ENCODE results near the gene RXRA. TPM values are rescaled to one million over a fixed set of nuclear protein-coding genes. Genes with fewer than 3 reads are reported as not detected.

RXRA gene
- total RNA-seq, 1 donor from 2014 or later: 22.8 TPM

- intact Hi-C loops (cut with micrococcal nuclease): loop anchor here (10.0 kb wide), 2 partner anchors 75 to 155 kb away; partner anchors contain the start of gene RNU6ATAC
- Mint-ChIP-seq H3K4me1 (ENCODE audit: low read depth) (peaks cover 2% of the 10 kb centered on the region), H3K9me3 (no peaks in the 10 kb centered on the region), H3K27me3 (ENCODE audit: low read depth) (peaks cover 14% of the 10 kb centered on the region), H3K4me3 (ENCODE audit: low read depth) (no peak overlapping the region), H3K27ac (no peak overlapping the region), H3K36me3 (ENCODE audit: low read depth) (no peaks in the 10 kb centered on the region)
- no peak for DNase-seq (ENCODE audit: low spot score)
Observed at GRCh38 chr9:134319306-134320125, 6.7 kb upstream of the RXRA start.

DNA sequence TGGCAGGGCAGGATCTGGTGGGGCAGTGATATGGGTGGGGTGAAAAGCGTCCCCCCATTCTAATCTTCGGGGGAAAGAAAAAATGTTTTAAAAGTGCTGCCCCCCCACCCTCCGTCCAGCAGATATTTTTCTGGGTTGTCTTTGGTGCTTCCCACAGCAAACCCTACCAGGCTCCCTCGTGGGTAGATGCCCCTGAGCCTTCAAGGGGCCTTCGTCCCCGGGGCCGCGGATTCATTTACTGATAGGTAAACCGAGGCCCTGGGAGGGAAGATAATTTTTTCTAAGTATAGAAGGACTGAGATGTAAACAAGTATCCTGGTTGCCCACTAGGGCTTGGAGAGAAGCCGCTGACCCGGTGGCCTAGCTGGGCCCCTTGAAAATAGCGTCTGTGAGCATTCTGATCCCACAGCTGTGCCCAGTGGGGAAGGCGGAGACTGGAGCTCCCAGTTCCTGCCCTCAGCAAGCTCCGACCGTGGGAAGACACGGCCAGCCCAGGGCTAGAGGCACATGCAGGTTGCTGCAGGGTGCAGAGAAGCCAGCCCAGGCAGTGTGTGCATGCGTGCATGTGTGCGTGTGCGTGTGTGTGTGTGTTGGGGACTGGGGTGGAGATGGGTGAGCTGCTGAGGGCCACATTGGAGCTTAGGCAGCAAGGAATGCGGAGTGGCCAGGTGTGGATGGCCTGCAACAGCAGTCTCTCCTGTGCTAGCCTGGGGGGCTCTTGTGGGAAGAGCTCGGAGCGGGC lies 6.0 kb upstream of the RXRA start:
- intact Hi-C loops (cut with micrococcal nuclease): loop anchor here (10.0 kb wide), 2 partner anchors 75 to 155 kb away; partner anchors contain the start of gene RNU6ATAC
- Mint-ChIP-seq H3K27me3 (ENCODE audit: low read depth) (peaks cover 17% of the 10 kb centered on the region), H3K4me1 (ENCODE audit: low read depth) (peaks cover 4% of the 10 kb centered on the region), H3K9me3 (no peaks in the 10 kb centered on the region), H3K27ac (no peak overlapping the region), H3K36me3 (ENCODE audit: low read depth) (no peaks in the 10 kb centered on the region), H3K4me3 (ENCODE audit: low read depth) (no peak overlapping the region)
- DNase-seq (ENCODE audit: low spot score): no peak

DNA sequence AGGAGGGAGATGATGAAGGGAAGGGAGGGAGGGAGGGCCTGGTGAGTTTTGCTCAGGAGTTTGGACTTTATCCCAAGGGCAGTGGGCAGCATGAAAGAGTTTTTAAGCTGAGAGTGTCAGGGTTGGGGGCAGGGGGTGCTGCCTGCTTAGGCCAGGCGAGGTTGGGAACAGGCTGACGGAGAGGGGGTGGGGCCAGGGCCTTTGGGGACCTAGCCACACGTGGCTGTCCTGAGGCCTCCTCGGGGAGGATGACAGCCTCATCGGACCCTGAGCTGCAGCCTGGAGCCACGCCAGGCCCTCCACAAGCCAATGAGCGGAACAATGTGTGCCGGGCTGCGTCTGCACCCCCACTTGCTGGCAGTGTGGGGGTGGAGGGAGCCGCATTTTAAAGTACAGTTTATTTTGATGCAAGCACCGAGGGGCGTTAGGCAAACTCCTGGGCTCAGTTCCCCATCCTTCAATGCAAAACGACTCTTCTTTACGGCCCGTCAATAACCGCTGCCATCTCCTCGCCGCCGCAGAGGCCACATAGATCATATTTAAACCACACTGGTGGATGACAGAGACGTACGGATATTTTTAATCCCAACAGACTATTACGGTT lies 5.3 kb upstream of the RXRA start:
- no peak for DNase-seq (ENCODE audit: low spot score)
- H3K27me3 Mint-ChIP-seq (ENCODE audit: low read depth): peaks cover 17% of the 10 kb centered on the region
- H3K4me3 Mint-ChIP-seq (ENCODE audit: low read depth): no peak overlapping the region
- intact Hi-C loops (cut with micrococcal nuclease): loop anchor here (10.0 kb wide), 2 partner anchors 74 to 156 kb away; partner anchors contain the start of gene RNU6ATAC
- H3K36me3 Mint-ChIP-seq (ENCODE audit: low read depth): no peaks in the 10 kb centered on the region
- no peak overlapping the region for H3K27ac Mint-ChIP-seq
- H3K4me1 Mint-ChIP-seq (ENCODE audit: low read depth): peaks cover 4% of the 10 kb centered on the region
- no peaks in the 10 kb centered on the region for H3K9me3 Mint-ChIP-seq

- H3K27ac Mint-ChIP-seq: no peak overlapping the region
- peaks cover 17% of the 10 kb centered on the region for H3K27me3 Mint-ChIP-seq (ENCODE audit: low read depth)
- H3K9me3 Mint-ChIP-seq: no peaks in the 10 kb centered on the region
- peaks cover 4% of the 10 kb centered on the region for H3K4me1 Mint-ChIP-seq (ENCODE audit: low read depth)
- no peak overlapping the region for H3K4me3 Mint-ChIP-seq (ENCODE audit: low read depth)
- no peak for DNase-seq (ENCODE audit: low spot score)
- H3K36me3 Mint-ChIP-seq (ENCODE audit: low read depth): no peaks in the 10 kb centered on the region
- intact Hi-C loops (cut with micrococcal nuclease): loop anchor here (10.0 kb wide), 2 partner anchors 73 to 157 kb away; partner anchors contain the start of gene RNU6ATAC
Observed at GRCh38 chr9:134321531-134321930, 4.7 kb upstream of the RXRA start.

DNA sequence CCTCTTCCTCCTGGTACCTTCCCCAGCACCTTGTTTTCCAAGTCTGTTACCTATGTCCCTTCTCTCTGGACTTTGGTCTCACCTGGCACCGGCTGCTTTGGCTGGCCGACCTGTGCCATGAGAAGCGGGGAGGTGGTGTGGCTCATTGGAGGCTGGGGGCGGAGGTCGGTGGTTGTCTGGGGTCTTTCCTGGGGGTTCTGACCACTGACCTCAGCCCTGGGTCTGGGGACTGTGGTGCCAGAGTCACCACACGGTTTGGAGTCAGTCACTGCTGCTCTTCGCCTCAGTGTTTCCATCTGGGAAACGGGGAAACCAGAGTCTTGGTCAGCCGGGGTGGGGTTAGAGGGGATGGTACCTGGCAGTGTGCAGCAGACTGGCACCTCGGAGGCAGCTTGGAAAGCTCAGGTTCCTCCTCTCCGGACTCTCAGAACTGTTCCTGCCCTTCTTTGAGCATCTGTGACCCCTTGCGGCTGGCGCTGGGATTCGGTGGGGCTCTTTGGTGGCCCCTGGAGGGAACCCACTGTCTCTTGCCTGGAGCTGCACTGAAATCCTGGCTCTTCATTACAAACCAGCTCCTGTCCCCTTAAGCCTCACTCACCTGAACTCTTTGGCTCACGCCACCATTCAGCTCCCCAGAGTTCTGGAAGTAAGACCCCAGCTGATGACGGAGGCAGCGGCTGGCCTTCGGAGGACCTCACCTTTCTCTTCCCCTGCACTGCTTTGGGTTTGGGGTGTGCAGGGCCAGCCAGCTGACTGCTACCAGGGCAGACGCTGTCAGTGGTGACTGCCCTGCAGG lies 4.1 kb upstream of the RXRA start:
- intact Hi-C loops (cut with micrococcal nuclease): loop anchor here (10.0 kb wide), 2 partner anchors 73 to 157 kb away; partner anchors contain the start of gene RNU6ATAC
- H3K4me3 Mint-ChIP-seq (ENCODE audit: low read depth): no peak overlapping the region
- H3K9me3 Mint-ChIP-seq: no peaks in the 10 kb centered on the region
- peaks cover 4% of the 10 kb centered on the region for H3K4me1 Mint-ChIP-seq (ENCODE audit: low read depth)
- H3K27ac Mint-ChIP-seq: no peak overlapping the region
- H3K27me3 Mint-ChIP-seq (ENCODE audit: low read depth): peaks cover 17% of the 10 kb centered on the region
- no peaks in the 10 kb centered on the region for H3K36me3 Mint-ChIP-seq (ENCODE audit: low read depth)
- no peak for DNase-seq (ENCODE audit: low spot score)

- Mint-ChIP-seq H3K4me1 (ENCODE audit: low read depth) (peaks cover 4% of the 10 kb centered on the region), H3K27me3 (ENCODE audit: low read depth) (peaks cover 23% of the 10 kb centered on the region), H3K4me3 (ENCODE audit: low read depth) (no peak overlapping the region), H3K27ac (no peak overlapping the region), H3K9me3 (no peaks in the 10 kb centered on the region), H3K36me3 (ENCODE audit: low read depth) (no peaks in the 10 kb centered on the region)
- intact Hi-C loops (cut with micrococcal nuclease): loop anchor here (10.0 kb wide), 2 partner anchors 72 to 158 kb away; partner anchors contain the start of gene RNU6ATAC
- no peak for DNase-seq (ENCODE audit: low spot score)
Observed at GRCh38 chr9:134322781-134323241, 3.4 kb upstream of the RXRA start.

DNA sequence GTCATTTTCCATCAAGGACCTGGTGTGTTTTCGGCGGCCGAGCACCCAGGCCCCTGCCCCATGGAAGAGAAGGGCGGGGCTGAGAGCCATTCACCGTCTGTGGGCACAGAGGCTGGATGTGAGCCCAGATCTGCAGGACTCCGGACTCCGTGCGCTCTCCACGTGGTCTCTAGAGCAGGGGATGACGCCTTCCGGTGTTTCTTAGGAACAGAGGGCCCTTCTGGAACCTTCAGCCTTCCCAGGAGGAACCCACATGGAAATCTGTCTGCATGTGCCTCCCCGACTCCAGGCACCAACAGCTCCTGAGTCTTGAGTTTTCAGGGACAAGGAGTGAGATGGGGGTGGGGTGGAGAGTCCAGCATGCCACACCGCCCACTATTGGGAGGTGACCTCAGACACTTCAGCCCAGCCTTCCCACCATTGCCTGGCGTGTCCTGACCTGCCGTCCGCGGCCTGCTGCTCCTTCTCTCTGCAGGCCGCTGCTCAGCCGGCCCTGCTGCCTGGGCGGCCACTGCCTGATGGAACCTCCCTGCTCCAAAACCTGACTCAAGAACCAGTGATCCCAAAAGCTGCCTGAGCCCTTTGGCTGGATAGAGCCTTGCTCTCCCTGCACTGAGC lies 2.4 kb upstream of the RXRA start:
- H3K4me3 Mint-ChIP-seq (ENCODE audit: low read depth): no peak overlapping the region
- H3K9me3 Mint-ChIP-seq: no peaks in the 10 kb centered on the region
- H3K4me1 Mint-ChIP-seq (ENCODE audit: low read depth): peaks cover 4% of the 10 kb centered on the region
- H3K27ac Mint-ChIP-seq: no peak overlapping the region
- no peak for DNase-seq (ENCODE audit: low spot score)
- intact Hi-C loops (cut with micrococcal nuclease): loop anchor here (10.0 kb wide), 2 partner anchors 71 to 159 kb away; partner anchors contain the start of gene RNU6ATAC
- H3K36me3 Mint-ChIP-seq (ENCODE audit: low read depth): no peaks in the 10 kb centered on the region
- peaks cover 23% of the 10 kb centered on the region for H3K27me3 Mint-ChIP-seq (ENCODE audit: low read depth)

DNA sequence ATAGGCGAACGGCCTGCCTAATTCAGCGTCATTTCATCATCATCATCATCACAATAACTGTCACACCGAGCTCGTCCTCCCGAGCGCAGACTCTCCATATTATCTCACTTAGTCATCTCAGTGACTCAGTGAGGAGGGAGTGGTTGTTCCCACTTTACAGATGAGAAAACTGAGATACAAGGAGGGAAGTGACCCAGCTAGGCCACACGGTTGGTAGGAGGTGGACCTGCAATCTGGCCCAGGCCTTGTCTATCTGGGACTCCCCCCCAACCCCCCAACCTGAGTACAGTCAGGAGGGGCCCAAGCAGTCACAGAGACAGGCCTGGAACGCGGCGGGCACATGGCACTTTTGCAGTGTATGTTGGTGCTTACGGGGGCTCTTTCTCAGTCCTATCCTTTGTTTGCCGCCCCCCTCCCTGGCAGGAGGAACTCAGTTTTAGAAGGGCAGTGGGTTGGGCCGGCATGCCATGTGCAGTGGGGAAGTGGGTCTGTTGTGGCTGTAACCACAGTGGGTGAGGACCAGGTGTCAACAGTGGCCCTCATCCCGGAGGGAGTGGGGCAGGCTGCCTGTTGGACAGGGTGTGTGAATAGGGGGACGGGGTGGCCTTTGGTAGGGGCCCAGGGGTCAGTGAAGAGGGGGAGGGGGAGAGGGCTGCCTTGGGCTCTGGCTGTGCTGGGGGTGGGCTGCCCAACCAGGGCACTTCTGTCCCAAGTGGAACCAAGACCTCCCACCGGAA lies 1.7 kb upstream of the RXRA start:
- H3K36me3 Mint-ChIP-seq (ENCODE audit: low read depth): no peaks in the 10 kb centered on the region
- H3K4me1 Mint-ChIP-seq (ENCODE audit: low read depth): peaks cover 4% of the 10 kb centered on the region
- H3K4me3 Mint-ChIP-seq (ENCODE audit: low read depth): peak overlapping the region; percentile 44
- no peak overlapping the region for H3K27ac Mint-ChIP-seq
- DNase-seq (ENCODE audit: low spot score): no peak
- peaks cover 23% of the 10 kb centered on the region for H3K27me3 Mint-ChIP-seq (ENCODE audit: low read depth)
- H3K9me3 Mint-ChIP-seq: no peaks in the 10 kb centered on the region
- intact Hi-C loops (cut with micrococcal nuclease): loop anchor here (10.0 kb wide), 2 partner anchors 70 to 160 kb away; partner anchors contain the start of gene RNU6ATAC

DNA sequence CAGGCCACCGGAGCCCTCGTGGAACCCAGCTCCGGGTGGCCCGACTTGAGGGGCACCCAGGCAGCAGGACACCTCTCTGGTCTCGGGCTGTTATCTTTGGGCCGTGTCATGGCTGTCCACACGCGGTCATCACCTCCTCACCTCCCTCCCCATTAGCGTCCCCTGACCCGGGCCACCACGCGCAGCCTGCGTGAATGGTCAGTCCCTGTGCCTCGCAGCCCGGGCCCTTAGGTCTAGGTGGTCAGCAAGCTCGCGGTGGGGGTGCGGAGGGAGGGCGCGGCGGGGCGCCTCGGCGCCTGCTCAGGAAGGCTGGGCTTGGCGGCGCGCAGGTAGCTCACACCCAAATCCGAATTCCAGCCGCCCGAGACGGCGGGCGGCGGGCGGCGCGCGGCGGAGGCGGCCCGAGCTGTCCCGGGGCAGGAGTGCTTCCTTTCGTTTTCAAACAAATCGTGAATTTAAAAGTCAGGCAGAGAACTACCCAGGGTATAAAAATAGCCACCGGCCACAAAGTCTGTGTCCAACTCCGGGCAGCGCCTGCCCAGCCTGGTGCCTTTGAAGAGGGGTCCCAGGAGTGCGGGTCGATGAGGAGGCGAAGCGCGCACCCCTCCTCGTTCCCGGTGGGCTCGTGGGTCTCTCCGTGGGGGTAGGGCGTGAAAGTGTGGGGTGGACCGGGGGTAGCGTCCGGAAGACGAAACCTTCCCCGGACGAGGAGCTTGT lies 1.0 kb upstream of the RXRA start:
- Mint-ChIP-seq H3K4me1 (ENCODE audit: low read depth) (peaks cover 4% of the 10 kb centered on the region), H3K27ac (no peak overlapping the region), H3K36me3 (ENCODE audit: low read depth) (no peaks in the 10 kb centered on the region), H3K9me3 (no peaks in the 10 kb centered on the region), H3K27me3 (ENCODE audit: low read depth) (peaks cover 24% of the 10 kb centered on the region), H3K4me3 (ENCODE audit: low read depth) (peak overlapping the region; percentile 68)
- intact Hi-C loops (cut with micrococcal nuclease): loop anchor here (10.0 kb wide), 2 partner anchors 70 to 160 kb away; partner anchors contain the start of gene RNU6ATAC
- no peak for DNase-seq (ENCODE audit: low spot score)

DNA sequence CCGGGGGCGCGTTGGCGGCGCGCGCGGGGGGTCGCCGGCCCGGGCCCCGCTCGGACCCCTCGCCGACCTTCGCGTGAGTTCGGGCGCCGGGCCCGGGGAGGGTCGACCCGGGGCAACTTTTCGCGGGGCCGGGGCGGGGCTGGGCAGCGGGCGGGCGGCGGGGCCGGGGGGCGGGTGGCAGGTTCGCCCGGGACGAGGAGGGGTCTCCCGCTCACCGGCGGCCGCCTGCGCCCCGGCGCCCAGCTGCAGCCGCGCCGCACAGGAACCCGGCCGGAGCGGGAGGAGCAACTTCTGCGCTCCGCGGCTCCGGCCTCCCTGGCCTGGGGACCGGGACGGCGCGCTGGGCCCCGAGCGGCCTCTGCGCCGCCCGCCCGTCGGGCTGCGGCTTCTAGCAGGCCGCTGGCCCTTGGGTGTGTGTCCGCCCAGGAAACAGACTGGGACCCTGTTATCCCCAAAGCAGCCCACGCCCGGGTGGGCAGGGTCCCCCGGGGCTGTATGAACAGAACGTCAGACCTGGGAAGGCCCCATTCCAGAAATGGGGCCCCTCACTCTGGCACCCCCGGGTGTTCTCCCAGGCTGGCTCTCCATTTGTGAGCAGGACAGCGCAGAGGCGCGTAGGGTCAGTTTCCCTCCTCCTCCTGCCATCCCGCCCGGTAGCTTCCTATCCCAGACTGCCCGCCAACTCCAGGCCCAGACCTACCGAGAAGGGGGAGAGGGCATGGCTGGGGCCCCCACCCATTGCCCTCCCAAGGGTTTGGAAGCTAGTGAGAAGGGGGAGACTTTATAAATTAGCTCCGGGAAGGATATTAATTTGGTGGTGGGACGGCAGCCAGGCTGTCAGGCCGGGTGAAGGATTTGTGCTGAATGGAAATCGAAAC lies 708 bp downstream of the RXRA start:
- H3K4me1 Mint-ChIP-seq (ENCODE audit: low read depth): peaks cover 4% of the 10 kb centered on the region
- intact Hi-C loops (cut with micrococcal nuclease): loop anchor here (10.0 kb wide), 2 partner anchors 68 to 162 kb away; partner anchors contain the start of gene RNU6ATAC
- H3K36me3 Mint-ChIP-seq (ENCODE audit: low read depth): no peaks in the 10 kb centered on the region
- no peak overlapping the region for H3K27ac Mint-ChIP-seq
- DNase-seq (ENCODE audit: low spot score): no peak
- H3K9me3 Mint-ChIP-seq: no peaks in the 10 kb centered on the region
- H3K4me3 Mint-ChIP-seq (ENCODE audit: low read depth): peak overlapping the region; percentile 8
- peaks cover 27% of the 10 kb centered on the region for H3K27me3 Mint-ChIP-seq (ENCODE audit: low read depth)
